Stimulated activated CD8-positive, alpha-beta memory T cell treated with anti-CD3 and anti-CD28 coated beads, Interleukin-7, amount 100 ng/mL, for 4 hours (primary cell): Measurements from ENCODE around the gene HOXC6.
"Not testable (repeated sequence)": the region's sequence is repeated elsewhere in the genome, so short reads cannot be mapped to it uniquely, and the experiment has no call there.

Source experiments
- DNase-seq, 2 donors: peaks; one replicate each; pipeline ENCODE4 v3.0.0-alpha.2; 2020; ENCODE audit warnings: low read depth in 2 of 2

HOXC6 gene

DNA sequence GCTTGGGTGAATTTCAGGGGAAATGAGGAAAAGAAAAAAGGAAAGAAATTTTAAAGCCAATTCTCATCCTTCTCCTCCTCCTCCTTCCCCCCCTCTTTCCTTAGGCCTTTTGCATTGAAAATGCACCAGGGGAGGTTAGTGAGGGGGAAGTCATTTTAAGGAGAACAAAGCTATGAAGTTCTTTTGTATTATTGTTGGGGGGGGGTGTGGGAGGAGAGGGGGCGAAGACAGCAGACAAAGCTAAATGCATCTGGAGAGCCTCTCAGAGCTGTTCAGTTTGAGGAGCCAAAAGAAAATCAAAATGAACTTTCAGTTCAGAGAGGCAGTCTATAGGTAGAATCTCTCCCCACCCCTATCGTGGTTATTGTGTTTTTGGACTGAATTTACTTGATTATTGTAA is 27.3 kb downstream of the HOXC6 start:
- no peak for DNase-seq

DNA sequence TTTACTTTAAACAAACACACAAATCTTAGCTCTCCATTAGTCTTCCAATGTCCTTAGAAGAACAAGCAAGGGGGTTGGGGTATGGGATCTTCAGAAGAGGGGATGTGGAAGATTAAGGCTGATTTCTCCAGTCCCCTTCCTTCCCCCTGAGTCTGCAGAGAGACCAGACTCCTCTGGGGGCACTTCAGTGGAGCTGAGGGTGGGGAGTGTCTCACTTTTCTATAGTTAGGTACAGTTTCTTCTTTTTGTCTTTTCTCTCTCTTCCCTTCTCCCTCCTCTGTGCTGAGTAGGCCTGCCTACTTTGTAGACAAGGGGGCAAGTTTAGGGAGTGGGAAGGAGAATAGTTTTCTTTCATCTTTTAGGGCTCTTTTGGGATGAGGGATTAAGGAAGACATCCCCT is 27.9 kb downstream of the HOXC6 start:
- DNase-seq = no peak

- DNase-seq = no peak
These were observed 30.0 kb downstream of the HOXC6 start for GRCh38 chr12:54058128-54058768.

DNA sequence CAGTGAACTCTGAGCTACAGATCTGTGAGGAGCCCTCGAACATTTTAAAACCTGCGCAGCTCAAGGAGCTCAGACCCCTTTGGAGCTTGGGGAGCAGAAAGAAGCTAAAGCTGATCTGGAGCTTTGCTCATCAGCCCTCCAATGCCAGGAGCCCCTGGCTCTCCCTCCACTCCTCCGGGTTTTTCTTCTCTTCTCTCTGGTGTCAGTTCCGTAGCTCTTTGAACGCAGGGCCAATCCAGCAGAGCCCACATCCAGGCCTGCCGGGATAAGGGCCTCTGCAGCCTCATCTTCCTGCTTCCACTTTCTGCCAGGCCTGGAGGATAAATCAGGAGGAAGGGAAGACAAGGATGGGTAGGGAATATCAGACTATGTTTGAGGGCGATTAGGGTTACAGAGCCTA is 31.4 kb downstream of the HOXC6 start:
- no peak for DNase-seq

DNA sequence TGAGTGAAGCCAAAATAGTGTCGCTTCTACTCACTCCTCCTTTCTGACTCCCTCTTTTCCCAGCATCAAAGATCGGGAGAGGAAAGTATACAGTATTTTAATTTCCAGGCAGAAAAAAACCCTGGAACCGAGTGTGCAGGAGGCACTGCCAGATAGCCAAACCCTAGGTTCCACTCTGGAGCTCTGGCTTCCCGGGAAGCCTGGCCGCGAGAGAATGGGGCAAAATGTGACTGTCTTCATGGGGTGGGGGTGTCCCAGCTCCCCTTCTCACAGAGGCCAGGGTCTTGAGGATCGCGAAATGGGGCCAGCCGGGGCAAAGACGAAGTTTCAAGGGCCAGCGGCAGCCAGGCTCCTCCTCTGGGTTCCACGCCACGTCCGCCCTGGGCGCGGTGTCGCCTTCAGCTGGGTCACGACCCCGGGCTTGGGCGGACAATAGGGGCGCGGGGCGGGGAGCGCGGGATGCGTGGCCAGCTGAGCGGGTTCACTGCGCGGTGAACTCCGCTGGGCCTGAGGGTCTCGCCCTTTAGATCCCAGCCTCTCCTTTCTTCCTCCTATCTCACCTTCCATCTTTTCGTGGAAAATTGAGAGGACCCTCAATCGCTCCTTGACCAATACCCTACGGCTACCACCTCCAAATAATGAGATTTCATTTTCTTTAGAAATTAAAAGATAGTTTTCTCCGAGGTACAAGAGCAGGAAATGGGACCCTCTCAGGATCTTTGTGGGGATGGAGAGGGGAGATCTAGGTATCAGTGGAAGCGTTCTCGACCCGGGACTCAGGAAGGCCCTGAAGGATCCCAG is 32.1 kb downstream of the HOXC6 start:
- DNase-seq = no peak

GRCh38 chr12:54060975-54061778 is 32.9 kb downstream of the HOXC6 start:
- DNase-seq = no peak

DNA sequence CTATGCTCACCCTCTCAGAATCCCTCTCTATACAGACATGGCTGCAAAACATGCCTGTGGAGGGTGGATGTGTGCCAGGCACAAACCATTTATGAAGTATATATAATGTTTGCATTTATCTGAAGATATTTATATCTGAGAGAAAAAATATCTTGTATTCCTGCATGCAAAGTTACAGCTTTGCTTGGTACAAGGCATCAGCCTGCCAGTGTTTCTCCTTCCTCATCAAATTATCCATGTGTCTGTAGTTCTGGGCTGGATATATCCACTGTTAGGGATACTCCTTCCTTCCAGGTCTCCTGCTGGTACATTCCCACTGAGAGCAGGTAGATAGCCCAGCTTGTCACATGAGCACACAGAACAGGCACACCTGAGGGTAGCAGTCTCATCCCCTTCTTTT is 37.4 kb downstream of the HOXC6 start:
- DNase-seq = no peak

GRCh38 chr12:54066408-54066807 is 38.2 kb downstream of the HOXC6 start:
- no peak for DNase-seq

- DNase-seq = no peak
These were observed 40.3 kb downstream of the HOXC6 start for GRCh38 chr12:54068418-54069070.

- DNase-seq = no peak
These were observed 43.7 kb downstream of the HOXC6 start for GRCh38 chr12:54071942-54072341.

DNA sequence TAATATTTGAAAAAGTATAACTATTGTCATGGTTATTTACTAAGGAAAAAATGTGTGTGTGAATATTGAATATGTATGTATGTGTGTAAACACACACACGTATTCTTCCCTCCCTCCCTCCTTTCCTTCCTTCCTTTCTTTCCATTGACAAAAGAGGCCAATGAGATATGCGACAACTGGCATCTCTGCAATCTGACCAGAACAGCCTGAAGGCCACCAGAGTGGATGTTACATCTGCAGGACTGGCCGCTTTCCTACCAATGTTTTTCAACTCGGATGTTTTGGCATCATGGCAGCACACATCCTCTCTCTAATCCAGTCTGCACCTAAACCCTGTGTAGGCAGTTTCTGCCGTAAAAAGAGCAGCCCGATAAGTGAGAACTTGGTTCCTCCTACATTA is 46.1 kb downstream of the HOXC6 start:
- no peak for DNase-seq

DNA sequence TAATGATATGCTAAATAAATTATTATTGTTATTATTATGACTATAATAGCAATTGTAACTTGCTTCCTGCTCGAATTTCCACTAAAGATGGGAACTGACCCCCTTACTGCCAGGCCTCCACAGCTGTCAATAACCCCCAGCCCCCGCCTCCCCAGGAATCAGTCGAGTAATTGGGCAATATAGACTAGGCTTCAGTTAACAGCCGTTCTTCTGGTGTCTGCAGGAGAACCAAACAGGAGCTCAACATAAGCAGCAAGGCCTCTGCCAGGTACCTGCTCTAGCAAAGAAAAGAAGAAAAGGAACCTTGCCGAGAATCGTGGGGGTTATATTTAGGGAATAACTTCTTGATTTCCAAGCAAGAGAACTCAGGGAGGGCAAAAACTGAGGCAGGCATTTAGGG is 47.2 kb downstream of the HOXC6 start:
- DNase-seq = no peak

DNA sequence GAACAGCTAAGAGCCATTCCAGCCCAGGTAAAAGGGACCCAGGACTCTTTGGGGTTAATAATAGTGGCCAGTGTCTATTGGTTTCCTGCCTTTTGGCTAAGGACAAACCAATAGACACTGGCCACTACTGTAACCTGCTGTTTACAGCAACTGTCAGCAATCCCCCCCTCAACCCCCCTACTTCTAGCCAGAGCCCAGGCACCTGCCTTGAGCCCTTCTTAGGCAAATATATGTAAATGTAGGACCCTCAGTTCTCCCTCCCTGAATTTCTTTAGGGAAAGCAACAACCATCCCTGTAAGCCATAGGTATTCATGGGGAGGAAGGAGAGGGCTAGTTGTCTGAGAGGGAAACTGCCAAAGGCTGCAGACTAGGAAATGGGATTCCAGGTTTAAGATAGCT is 47.7 kb downstream of the HOXC6 start:
- no peak for DNase-seq

DNA sequence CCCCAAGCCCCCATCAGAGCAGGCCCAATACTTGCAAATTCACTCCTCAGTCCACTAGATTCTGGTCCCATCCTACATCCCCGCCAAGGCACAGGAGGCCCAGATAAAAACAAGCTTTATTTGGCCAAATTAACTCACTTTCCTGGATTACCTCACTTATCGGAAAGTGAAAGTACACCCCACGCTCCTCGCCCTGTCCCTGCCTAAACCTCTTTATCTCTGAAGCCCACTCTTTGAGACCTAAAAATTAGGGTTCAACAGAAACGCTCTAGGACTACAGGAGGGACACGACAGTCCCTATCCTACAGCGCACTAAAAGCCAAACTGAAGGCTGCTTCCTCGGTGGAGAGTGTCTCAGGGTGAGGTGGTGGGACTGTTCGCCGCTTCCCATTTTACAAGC is 49.6 kb downstream of the HOXC6 start:
- DNase-seq = not testable (repeated sequence)

- not testable (repeated sequence) for DNase-seq
These were observed 50.9 kb downstream of the HOXC6 start for GRCh38 chr12:54079115-54079514.
